Muscle of leg (tissue), 11 donors: ENCODE measurements around the gene DDR1. TPM values are rescaled to one million over a fixed set of nuclear protein-coding genes. Genes with fewer than 3 reads are reported as not detected.
"Not testable (repeated sequence)": the region's sequence is repeated elsewhere in the genome, so short reads cannot be mapped to it uniquely, and the experiment has no call there.

Source experiments
- DNase-seq: peaks from one replicate; pipeline ENCODE4 v3.0.0; 2013
- H3K27ac ChIP-seq: one replicate; pipeline ENCODE4 v1.5.1; 2013; ENCODE audit warnings: mild to moderate bottlenecking, low read length, control low read depth
- H3K27me3 ChIP-seq: one replicate; pipeline ENCODE4 v1.6.1; 2013; ENCODE audit warnings: low read length; ENCODE audit not compliant: control insufficient read depth, insufficient read depth
- H3K36me3 ChIP-seq: one replicate; pipeline ENCODE4 v1.6.1; 2013; ENCODE audit warnings: low read length; ENCODE audit not compliant: control insufficient read depth, insufficient read depth
- H3K4me1 ChIP-seq: one replicate; pipeline ENCODE4 v1.6.1; 2013; ENCODE audit warnings: low read length; ENCODE audit not compliant: control insufficient read depth, insufficient read depth
- H3K4me3 ChIP-seq: one replicate; pipeline ENCODE4 v1.5.1; 2013; ENCODE audit warnings: low read length, control low read depth
- H3K9me3 ChIP-seq: replicated peaks from 2 replicates; pipeline ENCODE4 v1.6.1; 2013; ENCODE audit warnings: low read depth, low read length; ENCODE audit not compliant: control insufficient read depth
- WGBS: methylation state at CpG from one replicate; pipeline ENCODE4 v1.1.5; 2013; ENCODE audit warnings: missing lambda C conversion rate; ENCODE audit not compliant: insufficient coverage; 5-methylcytosine and 5-hydroxymethylcytosine counted together
- polyA plus RNA-seq, 8 donors: library from polyadenylated mRNA; unstranded; fragments of 120-200 nt; gene quantifications; one replicate each; pipeline versions ENCODE4 v1.2.1 to v1.2.3, GENCODE V29; 2013; ENCODE audit warnings: inconsistent platforms in 1 of 8, low replicate concordance in 1 of 8; ENCODE audit not compliant: insufficient read length in 8 of 8, insufficient read depth in 1 of 8
- total RNA-seq: library from RNA; stranded (reverse); fragments of 120-200 nt; gene quantifications from one replicate; pipeline ENCODE4 v1.2.4, GENCODE V29; 2013

Gene DDR1
- total and polyA plus RNA-seq, 9 donors: 42.4 to 87.4 (median 69.5) TPM

GRCh38 chr6:30852459-30852858 lies 31.9 kb upstream of the DDR1 start:
- H3K4me1 ChIP-seq, H3K9me3 ChIP-seq, H3K27me3 ChIP-seq, H3K4me3 ChIP-seq, DNase-seq, H3K27ac ChIP-seq, H3K36me3 ChIP-seq: not testable (repeated sequence)
- WGBS: no CpG with 5 or more reads among the region's 2 CpGs

DNA sequence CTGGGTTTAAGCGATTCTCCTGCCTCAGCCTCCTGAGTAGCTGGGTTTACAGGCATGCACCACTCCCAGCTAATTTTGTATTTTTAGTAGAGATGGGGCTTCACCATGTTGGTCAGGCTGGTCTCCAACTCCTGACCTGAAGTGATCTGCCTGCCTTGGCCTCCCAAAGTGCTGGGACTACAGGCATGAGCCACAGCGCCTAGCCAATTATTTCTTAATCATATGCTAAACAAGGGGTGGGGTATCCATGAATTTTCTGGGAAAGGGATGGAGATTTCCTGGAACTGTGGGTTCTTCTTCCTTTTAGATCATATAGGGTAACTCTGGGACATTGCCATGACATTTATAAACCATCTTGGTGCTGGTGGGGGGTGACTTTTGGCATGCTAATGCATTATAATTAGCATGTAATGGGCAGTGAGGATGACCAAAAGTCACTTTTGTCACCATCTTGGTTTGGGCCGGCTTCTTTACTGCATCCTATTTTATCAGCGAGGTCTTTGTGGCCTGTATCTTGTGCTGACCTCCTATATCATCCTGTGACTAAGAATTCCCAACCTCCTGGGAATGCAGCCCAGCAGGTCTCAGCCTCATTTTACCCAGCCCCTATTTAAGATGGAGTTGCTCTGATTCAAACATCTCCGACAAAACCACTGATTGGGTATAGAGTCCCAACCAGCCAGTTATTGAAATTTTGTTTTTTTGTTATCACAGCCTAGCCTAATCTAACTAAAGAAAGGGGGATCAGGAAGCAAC lies 29.9 kb upstream of the DDR1 start:
- Histone ChIP-seq H3K9me3 (peaks cover 2% of the 10 kb centered on the region), H3K27me3 (peaks cover 5% of the 10 kb centered on the region), H3K4me1 (no peaks in the 10 kb centered on the region), H3K4me3 (no peak overlapping the region), H3K36me3 (no peaks in the 10 kb centered on the region), H3K27ac (no peak overlapping the region)
- DNase-seq: no peak
- 94% methylated on average over 2 of the region's 5 CpGs for WGBS

- Histone ChIP-seq H3K27ac (no peak overlapping the region), H3K27me3 (peaks cover 5% of the 10 kb centered on the region), H3K4me3 (no peak overlapping the region), H3K4me1 (no peaks in the 10 kb centered on the region), H3K9me3 (peaks cover 2% of the 10 kb centered on the region), H3K36me3 (no peaks in the 10 kb centered on the region)
- 48% methylated on average over 3 of the region's 6 CpGs for WGBS
- DNase-seq: no peak
These were observed 28.8 kb upstream of the DDR1 start for GRCh38 chr6:30855429-30856075.

DNA sequence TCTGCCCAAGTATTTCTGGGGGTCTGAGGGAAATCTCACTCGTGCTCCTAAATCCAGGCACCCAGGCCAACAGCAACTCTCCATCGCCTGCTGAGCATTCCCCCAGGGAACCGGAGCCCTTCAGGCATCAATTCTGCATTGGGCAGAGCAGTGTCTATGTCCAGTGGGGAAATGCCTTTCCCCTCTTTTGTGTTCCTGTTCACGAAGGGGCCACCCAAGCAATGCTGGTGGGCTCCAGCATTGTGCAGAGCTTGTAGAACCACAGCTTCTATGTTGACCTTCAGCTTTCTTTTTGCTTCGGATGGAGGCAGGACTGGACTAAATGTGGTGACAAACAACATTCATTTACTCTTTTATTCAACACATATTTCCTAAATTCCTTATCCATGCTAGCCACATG lies 27.2 kb upstream of the DDR1 start:
- no peak for DNase-seq
- no peak overlapping the region for H3K27ac ChIP-seq
- H3K4me1 ChIP-seq: no peaks in the 10 kb centered on the region
- no peaks in the 10 kb centered on the region for H3K36me3 ChIP-seq
- 71% methylated on average over 5 of the region's 5 CpGs for WGBS
- peaks cover 5% of the 10 kb centered on the region for H3K27me3 ChIP-seq
- no peaks in the 10 kb centered on the region for H3K9me3 ChIP-seq
- H3K4me3 ChIP-seq: no peak overlapping the region

GRCh38 chr6:30857549-30857948 lies 26.8 kb upstream of the DDR1 start:
- no peak overlapping the region for H3K4me3 ChIP-seq
- WGBS: no CpG with 5 or more reads among the region's 5 CpGs

GRCh38 chr6:30859726-30860125 lies 24.6 kb upstream of the DDR1 start:
- 95% methylated on average over 3 of the region's 4 CpGs for WGBS
- DNase-seq, H3K36me3 ChIP-seq, H3K4me3 ChIP-seq, H3K9me3 ChIP-seq, H3K27ac ChIP-seq, H3K27me3 ChIP-seq, H3K4me1 ChIP-seq: not testable (repeated sequence)

More at GRCh38 chr6:30857549-30857948, 26.8 kb upstream of the DDR1 start:
- Histone ChIP-seq H3K4me1 (no peaks in the 10 kb centered on the region), H3K36me3 (no peaks in the 10 kb centered on the region), H3K27me3 (peaks cover 5% of the 10 kb centered on the region), H3K27ac (no peak overlapping the region), H3K9me3 (no peaks in the 10 kb centered on the region)
- no peak for DNase-seq

- no peak overlapping the region for H3K27ac ChIP-seq
- no peak overlapping the region for H3K4me3 ChIP-seq
- DNase-seq: no peak
- no peaks in the 10 kb centered on the region for H3K36me3 ChIP-seq
- no peaks in the 10 kb centered on the region for H3K4me1 ChIP-seq
- H3K27me3 ChIP-seq: no peaks in the 10 kb centered on the region
- 33% methylated on average over 1 of the region's 3 CpGs for WGBS
- H3K9me3 ChIP-seq: no peaks in the 10 kb centered on the region
These were observed 22.9 kb upstream of the DDR1 start for GRCh38 chr6:30861257-30862048.

GRCh38 chr6:30862156-30862875 lies 22.0 kb upstream of the DDR1 start:
- WGBS: 63% methylated on average over 9 of the region's 10 CpGs
- Histone ChIP-seq H3K27ac (no peak overlapping the region), H3K9me3 (no peaks in the 10 kb centered on the region), H3K27me3 (no peaks in the 10 kb centered on the region), H3K4me3 (no peak overlapping the region), H3K4me1 (no peaks in the 10 kb centered on the region), H3K36me3 (no peaks in the 10 kb centered on the region)
- no peak for DNase-seq

DNA sequence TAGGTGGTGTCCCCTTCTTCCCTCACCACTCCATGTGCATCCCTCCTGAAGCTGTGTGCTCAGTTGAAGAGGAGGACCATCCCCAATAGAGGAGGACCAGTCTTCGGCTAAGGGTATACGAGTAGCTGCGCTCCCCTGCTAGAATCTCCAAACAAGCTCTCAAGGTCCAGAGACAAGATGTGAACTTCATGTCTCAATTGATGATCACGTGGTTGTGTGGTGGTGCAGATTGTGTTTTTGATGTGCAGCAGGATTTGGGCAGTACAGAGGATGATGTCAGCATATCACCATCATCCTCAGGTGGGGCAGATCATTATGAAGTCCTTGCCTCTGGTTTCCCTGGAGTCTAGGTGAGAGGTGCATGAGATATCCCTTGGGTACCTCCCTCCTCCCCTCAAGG lies 20.0 kb upstream of the DDR1 start:
- H3K36me3 ChIP-seq: no peaks in the 10 kb centered on the region
- H3K27me3 ChIP-seq: no peaks in the 10 kb centered on the region
- no peak overlapping the region for H3K27ac ChIP-seq
- no peak for DNase-seq
- WGBS: 80% methylated on average over 1 of the region's 4 CpGs
- no peaks in the 10 kb centered on the region for H3K4me1 ChIP-seq
- H3K9me3 ChIP-seq: peaks cover 2% of the 10 kb centered on the region
- H3K4me3 ChIP-seq: no peak overlapping the region
